Activated CD4-positive, alpha-beta memory T cell treated with anti-CD3 and anti-CD28 coated beads, Interleukin-2, amount 10 ng/mL, durations not matched to agents 7 days and 5 days (primary cell): ENCODE results near the gene ZNF443. TPM values are rescaled to one million over a fixed set of nuclear protein-coding genes. Genes with fewer than 3 reads are reported as not detected.
"Not testable (repeated sequence)": the region's sequence is repeated elsewhere in the genome, so short reads cannot be mapped to it uniquely, and the experiment has no call there.

Experiments used
- CTCF ChIA-PET: fragments of 350-600 bp; sonication (Branson Sonifier 250); formaldehyde crosslinking; loops from one replicate; lab custom pipeline; 2021; ENCODE audit warnings: antibody characterized with exemption, inconsistent platforms; lab: Charles Lee
- POLR2A ChIA-PET: fragments of 350-600 bp; sonication (Branson Sonifier 250); formaldehyde crosslinking; loops from one replicate; lab custom pipeline; 2021; ENCODE audit warnings: antibody characterized with exemption; lab: Charles Lee
- DNase-seq: peaks from one replicate; pipeline ENCODE4 v3.0.0-alpha.2; 2020
- H3K27ac Mint-ChIP-seq: one replicate; pipeline ENCODE4 v1.8.0; 2021; ENCODE audit warnings: mild to moderate bottlenecking, mixed read lengths
- H3K27me3 Mint-ChIP-seq: one replicate; pipeline ENCODE4 v1.8.0; 2021; ENCODE audit warnings: mixed read lengths
- H3K36me3 Mint-ChIP-seq: one replicate; pipeline ENCODE4 v1.8.0; 2021; ENCODE audit warnings: low read depth, mixed read lengths
- H3K4me1 Mint-ChIP-seq: one replicate; pipeline ENCODE4 v1.8.0; 2021; ENCODE audit warnings: mixed read lengths
- H3K4me3 Mint-ChIP-seq: one replicate; pipeline ENCODE4 v1.8.0; 2021; ENCODE audit warnings: mild to moderate bottlenecking, mixed read lengths
- H3K9me3 Mint-ChIP-seq: one replicate; pipeline ENCODE4 v1.8.0; 2021; ENCODE audit warnings: mixed read lengths
- total RNA-seq, 2 experiments: library from RNA; stranded (reverse); gene quantifications; one replicate each; pipeline ENCODE4 v1.2.3, GENCODE V29; 2021

ZNF443 gene
- total RNA-seq, 2 experiments from 2014 or later: 4.9 to 5.2 TPM

GRCh38 chr19:12399901-12400632 is 40.8 kb downstream of the ZNF443 start:
- Mint-ChIP-seq H3K9me3 (peaks cover 25% of the 10 kb centered on the region), H3K4me3 (peak overlapping the region; percentile 88), H3K27ac (peak overlapping the region; percentile 44), H3K4me1 (peaks cover 16% of the 10 kb centered on the region), H3K36me3 (peaks cover 42% of the 10 kb centered on the region)
- POLR2A ChIA-PET, H3K27me3 Mint-ChIP-seq: not testable (repeated sequence)
- DNase-seq: peak; percentile 19
- CTCF ChIA-PET: interaction anchor here (0.7 kb wide), 1 partner anchor 637 kb away, joined by 3 read pairs; no protein-coding TSS in a partner anchor

DNA sequence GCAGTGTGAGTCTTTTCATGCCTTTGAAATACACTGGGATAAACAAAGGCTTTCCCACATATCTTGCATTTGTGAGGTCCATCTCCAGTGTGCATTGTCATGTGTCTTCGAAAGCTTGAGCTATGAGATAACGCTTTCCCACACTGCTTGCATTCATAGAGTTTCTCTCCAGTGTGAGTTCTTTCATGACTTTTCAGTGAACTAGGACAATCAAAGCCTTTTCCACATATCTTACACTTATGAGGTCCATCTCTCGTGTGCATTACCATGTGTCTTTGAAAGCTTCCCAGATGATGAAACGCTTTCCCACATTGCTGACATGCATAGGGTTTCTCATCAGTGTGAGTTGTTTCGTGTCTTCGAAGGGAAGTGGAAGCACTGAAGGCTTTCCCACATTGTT is 49.7 kb downstream of the ZNF443 start:
- POLR2A ChIA-PET, H3K27me3 Mint-ChIP-seq, DNase-seq, H3K4me3 Mint-ChIP-seq, H3K27ac Mint-ChIP-seq, H3K4me1 Mint-ChIP-seq, CTCF ChIA-PET: not testable (repeated sequence)
- Mint-ChIP-seq H3K9me3 (peaks cover 66% of the 10 kb centered on the region), H3K36me3 (peaks cover 71% of the 10 kb centered on the region)

DNA sequence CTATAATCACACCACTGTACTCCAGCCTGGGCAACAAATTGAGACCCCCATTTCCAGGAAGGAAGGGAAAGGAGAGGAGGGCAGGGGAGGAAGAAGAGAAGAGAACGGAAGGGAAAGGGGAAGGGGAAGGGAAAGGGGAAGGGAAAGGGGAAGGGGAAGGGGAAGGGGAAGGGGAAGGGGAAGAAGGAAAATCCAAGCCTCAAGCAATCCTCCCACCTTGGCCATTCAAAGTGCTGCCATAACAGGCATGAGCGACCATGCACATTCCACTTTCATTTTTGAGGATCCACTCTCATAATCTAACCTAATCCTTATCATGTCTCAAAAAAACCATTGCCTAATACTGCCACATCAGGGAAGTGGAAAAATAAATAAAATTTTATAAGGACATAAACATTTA is 54.5 kb downstream of the ZNF443 start:
- H3K27ac Mint-ChIP-seq, H3K4me1 Mint-ChIP-seq, CTCF ChIA-PET, H3K27me3 Mint-ChIP-seq, DNase-seq, H3K4me3 Mint-ChIP-seq, POLR2A ChIA-PET: not testable (repeated sequence)
- peaks cover 32% of the 10 kb centered on the region for H3K36me3 Mint-ChIP-seq
- H3K9me3 Mint-ChIP-seq: peaks cover 49% of the 10 kb centered on the region

DNA sequence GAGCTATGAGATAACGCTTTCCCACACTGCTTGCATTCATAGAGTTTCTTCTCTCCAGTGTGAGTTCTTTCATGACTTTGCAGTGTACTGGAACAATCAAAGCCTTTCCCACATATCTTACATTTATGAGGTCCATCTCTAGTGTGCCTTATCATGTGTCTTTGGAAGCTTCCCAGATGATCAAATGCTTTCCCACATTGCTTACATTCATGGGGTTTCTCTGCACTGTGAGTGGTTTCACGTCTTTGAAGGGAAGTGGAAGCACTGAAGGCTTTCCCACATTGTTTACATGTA is 60.4 kb downstream of the ZNF443 start:
- Mint-ChIP-seq H3K27me3 (no peaks in the 10 kb centered on the region), H3K4me3 (no peak overlapping the region), H3K9me3 (peaks cover 51% of the 10 kb centered on the region), H3K36me3 (peaks cover 11% of the 10 kb centered on the region), H3K4me1 (no peaks in the 10 kb centered on the region), H3K27ac (no peak overlapping the region)
- POLR2A ChIA-PET: no interaction called here
- CTCF ChIA-PET: no interaction called here
- no peak for DNase-seq

GRCh38 chr19:12379732-12380443 is 60.9 kb downstream of the ZNF443 start:
- H3K4me1 Mint-ChIP-seq: no peaks in the 10 kb centered on the region
- no peak overlapping the region for H3K27ac Mint-ChIP-seq
- H3K27me3 Mint-ChIP-seq: no peaks in the 10 kb centered on the region
- ChIA-PET POLR2A (no interaction called here), CTCF (no interaction called here)
- peaks cover 11% of the 10 kb centered on the region for H3K36me3 Mint-ChIP-seq
- H3K9me3 Mint-ChIP-seq: peaks cover 52% of the 10 kb centered on the region
- no peak overlapping the region for H3K4me3 Mint-ChIP-seq
- no peak for DNase-seq

Other genes with a start within 250 kb of the ZNF443 start
- 10 to 100 TPM; 14.9 to 16.2 TPM for gene ZNF44, start 146.1 kb downstream of the ZNF443 start, total RNA-seq
- gene ZNF563, start 107.4 kb downstream of the ZNF443 start, total RNA-seq: 1 to 10 TPM; 4.0 to 4.5 TPM
- under 1 TPM; 0.75 to 0.86 TPM for gene ZNF442, start 75.3 kb downstream of the ZNF443 start, total RNA-seq
- 1 to 10 TPM; 4.7 TPM for gene ZNF799, start 39.8 kb downstream of the ZNF443 start, total RNA-seq
- 1 to 10 TPM; 1.8 to 3.0 TPM for gene ZNF709, start 43.8 kb upstream of the ZNF443 start, total RNA-seq
- 10 to 100 TPM in 1 of 2 experiments, 1 to 10 TPM in 1; 9.4 to 10.2 TPM for gene ZNF564, start 110.5 kb upstream of the ZNF443 start, total RNA-seq
- gene ZNF490, start 169.8 kb upstream of the ZNF443 start, total RNA-seq: 10 to 100 TPM; 16.9 to 17.1 TPM
- gene ZNF791, start 169.9 kb upstream of the ZNF443 start, total RNA-seq: 10 to 100 TPM; 39.9 to 44.3 TPM
- 100 to 1,000 TPM; 146 to 150 TPM for gene MAN2B1, start 225.7 kb upstream of the ZNF443 start, total RNA-seq
- gene WDR83, start 225.8 kb upstream of the ZNF443 start, total RNA-seq: 10 to 100 TPM; 16.9 to 21.3 TPM
- gene DHPS, start 240.9 kb upstream of the ZNF443 start, total RNA-seq: 100 to 1,000 TPM; 106 to 113 TPM
- not detected for gene GNG14, start 247.0 kb upstream of the ZNF443 start, total RNA-seq